ENCODE data around the gene BAD. TPM values are rescaled to one million over a fixed set of nuclear protein-coding genes. Genes with fewer than 3 reads are reported as not detected.

BAD gene
- total and polyA plus RNA-seq, 2 of the 13 experiments (the other 11 are each of a cell fraction or from before 2014, with no cell fraction given): 17.9 to 28.5 TPM

GRCh38 chr11:64298966-64299846 lies 14.7 kb upstream of the BAD start (continued):
- TF ChIP-seq TMF1 (CRISPR knock-in tag; IDR thresholded peaks at IDR 0.05; ENCODE audit: low read depth) (no peak), NFIC (IDR thresholded peaks at IDR 0.05; ENCODE audit: low read length) (no peak), GPBP1L1 (CRISPR knock-in tag; IDR thresholded peaks at IDR 0.05) (no peak), HNRNPLL (IDR thresholded peaks at IDR 0.05; ENCODE audit: low read depth, low read length, poor library complexity, severe bottlenecking) (peak; percentile 15), MTF2 (CRISPR knock-in tag; IDR thresholded peaks at IDR 0.05; ENCODE audit: borderline replicate concordance) (0 out of 2 replicates have a peak, but pooled peaks have one; percentile 42), ZSCAN30 (CRISPR knock-in tag; IDR thresholded peaks at IDR 0.05) (no peak), ARID4A (CRISPR knock-in tag; IDR thresholded peaks at IDR 0.05; ENCODE audit: borderline replicate concordance) (no peak), TEAD3 (CRISPR knock-in tag; optimal IDR thresholded peaks at IDR 0.05; ENCODE audit: borderline replicate concordance) (no peak), ZNF496 (CRISPR knock-in tag; IDR thresholded peaks at IDR 0.05; ENCODE audit: insufficient replicate concordance) (no peak), ZNF747 (CRISPR knock-in tag; IDR thresholded peaks at IDR 0.05; ENCODE audit: borderline replicate concordance) (0 out of 2 replicates have a peak, but pooled peaks have one; percentile 42), HIVEP1 (CRISPR knock-in tag; IDR thresholded peaks at IDR 0.05) (no peak), MYPOP (CRISPR knock-in tag; IDR thresholded peaks at IDR 0.05) (no peak), YEATS4 (CRISPR knock-in tag; IDR thresholded peaks at IDR 0.05; ENCODE audit: borderline replicate concordance) (no peak), ZMYM3 (CRISPR knock-in tag; IDR thresholded peaks at IDR 0.05) (no peak), FIP1L1 (IDR thresholded peaks at IDR 0.05; ENCODE audit: borderline replicate concordance, insufficient read depth, low read depth, low read length) (no peak), SALL1 (CRISPR knock-in tag; IDR thresholded peaks at IDR 0.05) (no peak), ZNF605 (CRISPR knock-in tag; IDR thresholded peaks at IDR 0.05) (no peak), PCBP2 (optimal IDR thresholded peaks at IDR 0.05; ENCODE audit: low read depth, low read length, poor library complexity, severe bottlenecking) (no peak), ZNF543 (CRISPR knock-in tag; IDR thresholded peaks at IDR 0.05) (no peak), ZNF263 (CRISPR knock-in tag; IDR thresholded peaks at IDR 0.05) (peak; percentile 51), U2AF1 (optimal IDR thresholded peaks at IDR 0.05; ENCODE audit: low read depth, low read length) (peak; percentile 3), ARID2 (CRISPR knock-in tag; IDR thresholded peaks at IDR 0.05; ENCODE audit: borderline replicate concordance) (no peak), ZNF20 (CRISPR knock-in tag; IDR thresholded peaks at IDR 0.05) (no peak), ZMYM2 (CRISPR knock-in tag; IDR thresholded peaks at IDR 0.05) (no peak)
